CD4-positive, alpha-beta T cell treated with Interleukin-15 for 1 hour (primary cell): ENCODE results near the gene TRMT2B.
"Not testable (repeated sequence)": the region's sequence is repeated elsewhere in the genome, so short reads cannot be mapped to it uniquely, and the experiment has no call there.

ENCODE experiments used
- DNase-seq: peaks from one replicate; pipeline ENCODE4 v3.0.0-alpha.2; 2020

TRMT2B gene

DNA sequence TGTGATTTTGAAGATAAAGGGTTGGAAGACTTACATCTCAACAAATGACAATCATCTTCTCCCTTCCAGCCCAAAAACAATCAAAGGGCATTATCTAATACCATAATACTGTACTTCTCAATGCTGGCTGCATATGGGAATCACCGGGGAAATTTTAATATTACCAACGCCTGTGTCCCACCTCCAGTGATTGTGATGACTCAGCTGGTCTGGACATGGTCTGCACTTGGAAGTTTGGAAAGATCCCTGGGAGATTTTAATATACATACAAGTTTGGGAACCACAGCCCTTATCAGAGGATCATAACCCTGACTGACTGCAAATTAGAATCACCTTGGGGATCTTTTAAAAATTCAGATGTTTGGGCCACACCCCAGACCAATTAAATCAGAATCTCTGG is 52.5 kb downstream of the TRMT2B start:
- no peak for DNase-seq

DNA sequence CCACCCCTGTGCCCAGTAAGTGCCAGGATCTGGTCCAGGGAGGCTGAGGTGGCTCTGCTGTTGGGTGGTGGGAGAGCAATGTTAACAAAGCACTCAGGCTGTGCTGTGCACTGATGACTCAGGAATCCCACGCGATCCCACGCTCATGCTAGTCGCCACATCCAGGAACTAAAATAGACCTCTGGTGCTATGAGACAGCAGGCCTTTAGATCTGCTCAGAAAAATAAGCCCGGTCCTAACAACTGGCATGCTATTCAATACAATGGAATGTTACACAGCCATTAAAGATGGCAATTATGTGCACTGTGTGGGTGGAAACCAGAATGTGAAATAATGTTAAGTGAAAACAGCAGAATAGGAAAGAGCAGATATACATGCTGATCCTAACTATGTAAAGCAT is 56.4 kb downstream of the TRMT2B start:
- no peak for DNase-seq

DNA sequence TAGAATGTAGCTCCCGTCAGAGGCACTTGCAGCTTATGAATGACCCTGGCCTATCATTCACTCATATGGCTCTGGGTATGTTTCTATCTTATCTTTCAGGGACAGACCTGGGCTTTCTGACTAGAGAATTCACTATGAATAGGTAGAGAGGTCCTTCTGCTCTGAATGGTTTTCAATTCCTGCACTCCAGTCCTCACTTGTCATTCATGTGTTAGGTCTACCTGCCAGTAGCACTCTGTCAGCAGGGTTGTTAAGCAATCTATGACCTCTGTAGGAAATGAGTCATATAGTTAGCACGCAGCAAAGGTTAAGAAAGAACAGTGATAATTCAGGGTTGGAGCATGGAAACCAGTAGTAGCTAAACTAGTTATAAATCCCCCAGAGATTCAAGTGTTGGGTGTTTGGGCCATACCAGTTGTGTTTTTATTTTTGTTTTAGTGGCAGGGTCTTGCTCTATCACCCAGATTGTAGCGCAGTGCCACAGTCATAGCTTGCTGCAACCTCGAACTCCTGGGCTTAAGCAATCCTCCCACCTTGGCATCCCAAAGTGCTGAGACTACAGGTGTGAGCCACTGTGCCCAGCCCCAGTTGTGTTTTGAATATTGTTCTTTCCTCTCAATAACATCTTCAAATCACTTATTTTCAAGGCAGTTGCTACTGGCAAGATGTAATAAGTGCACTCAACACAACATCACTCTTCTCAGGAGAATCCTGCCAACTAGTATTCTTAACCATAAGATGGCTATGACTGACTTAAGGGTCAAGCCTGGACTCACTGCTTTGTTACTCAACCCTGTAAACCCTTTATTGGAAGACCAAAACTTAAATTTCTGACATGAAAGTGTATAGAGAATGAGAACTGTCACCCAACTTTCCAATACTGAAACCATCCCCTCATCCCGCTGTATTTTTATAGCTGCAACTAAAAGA is 57.3 kb downstream of the TRMT2B start:
- DNase-seq: no peak

GRCh38 chrX:100990139-100990538 is 61.8 kb downstream of the TRMT2B start:
- no peak for DNase-seq

GRCh38 chrX:100984818-100985217 is 67.1 kb downstream of the TRMT2B start:
- no peak for DNase-seq

DNA sequence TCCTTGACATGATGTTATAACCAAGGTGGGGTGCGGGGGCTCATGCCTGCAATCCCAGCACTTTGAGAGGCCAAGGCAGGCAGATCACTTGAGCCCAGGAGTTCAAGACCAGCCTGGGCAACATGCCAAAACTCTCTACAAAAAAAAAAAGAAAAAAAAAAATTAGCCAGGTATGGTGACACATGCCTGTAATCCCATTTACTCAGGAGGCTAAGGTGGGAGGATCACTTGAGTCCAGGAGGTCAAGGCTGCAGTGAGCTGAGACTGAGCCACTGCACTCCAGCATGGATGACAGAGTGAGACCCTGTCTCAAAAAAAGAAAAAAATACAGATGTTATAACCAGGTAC is 70.4 kb downstream of the TRMT2B start:
- DNase-seq: not testable (repeated sequence)

DNA sequence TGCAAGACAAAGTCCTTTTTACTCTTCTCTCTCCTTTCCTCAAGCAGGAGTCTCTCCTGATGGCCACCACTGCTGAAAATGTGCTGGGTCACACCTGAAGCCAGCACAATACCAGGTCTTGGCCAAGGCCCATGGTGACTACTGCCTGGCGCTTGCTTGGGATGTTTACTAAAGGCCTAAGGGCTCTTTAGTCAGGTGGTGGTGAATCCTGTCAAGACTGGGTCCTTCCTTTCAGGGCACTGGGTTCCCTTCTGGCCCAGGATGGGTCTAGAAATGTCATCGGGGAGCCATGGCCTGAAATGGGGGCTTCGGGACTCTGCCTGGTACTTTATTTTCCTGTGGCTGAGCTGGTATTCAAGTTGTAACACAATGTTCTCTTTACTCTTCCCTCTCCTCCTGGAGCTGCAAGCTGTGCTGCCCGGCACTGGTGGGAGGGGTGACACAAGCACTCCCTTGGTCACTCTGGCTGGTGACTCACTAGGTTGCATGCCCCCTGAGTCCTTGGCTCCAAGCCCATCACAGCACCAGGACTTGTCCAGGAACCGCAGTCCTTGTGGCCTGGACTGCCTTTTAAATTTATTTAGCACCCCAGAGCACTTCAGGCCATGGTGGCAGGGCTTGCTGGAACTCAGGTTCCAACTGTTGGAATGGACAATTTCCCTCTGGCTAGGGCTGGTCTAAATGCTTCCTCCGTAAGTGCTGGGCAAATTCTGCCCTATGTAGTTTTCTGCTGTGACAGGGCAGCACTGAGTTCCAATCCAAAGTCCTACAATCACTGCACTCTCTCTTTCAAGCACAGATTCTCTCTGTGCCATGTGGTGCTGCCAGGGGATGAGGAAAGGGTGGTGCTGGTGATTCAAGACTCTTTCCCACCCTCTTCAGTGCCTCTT is 71.1 kb downstream of the TRMT2B start:
- no peak for DNase-seq

GRCh38 chrX:100979881-100980607 is 71.9 kb downstream of the TRMT2B start:
- no peak for DNase-seq

- no peak for DNase-seq
Observed at GRCh38 chrX:100976211-100976610, 75.7 kb downstream of the TRMT2B start.

GRCh38 chrX:100975212-100975611 is 76.7 kb downstream of the TRMT2B start:
- no peak for DNase-seq

DNA sequence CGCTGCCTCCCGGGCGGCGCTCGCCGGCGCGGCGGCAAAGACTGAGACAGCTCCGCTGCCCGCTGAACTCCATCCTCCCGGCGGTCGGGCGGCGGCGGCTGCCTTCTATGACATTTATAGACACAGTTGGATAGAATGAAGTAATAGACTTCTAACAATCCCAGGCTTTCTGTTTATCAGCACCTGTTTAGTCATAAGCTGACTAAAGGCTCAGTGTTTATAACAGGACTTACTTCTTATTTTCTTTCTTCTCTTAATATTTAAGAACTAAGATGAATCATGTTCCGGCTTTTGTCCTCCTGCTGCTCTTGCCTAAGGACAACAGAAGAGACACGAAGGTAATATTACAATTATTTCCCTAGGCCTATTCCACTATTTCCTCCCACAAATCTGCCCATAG is 78.5 kb downstream of the TRMT2B start:
- no peak for DNase-seq

DNA sequence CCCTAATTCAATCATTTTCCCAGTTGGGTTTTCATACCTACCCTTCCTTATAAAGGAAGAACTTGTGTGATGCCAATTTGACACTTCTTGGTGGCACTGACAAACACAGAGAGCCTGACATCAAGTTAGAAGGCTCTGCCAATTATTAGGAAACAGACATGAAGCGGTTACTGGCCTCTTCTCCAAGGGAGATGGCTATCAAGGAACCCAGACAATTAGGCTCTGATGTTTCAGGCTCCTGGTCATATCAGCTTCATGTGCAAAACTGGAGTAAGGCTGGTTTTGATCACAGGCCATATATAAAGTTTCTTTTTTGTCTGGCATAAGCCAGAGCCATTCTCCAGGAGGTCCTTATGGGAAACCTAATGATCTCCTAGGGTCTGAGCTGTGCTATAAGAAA is 82.0 kb downstream of the TRMT2B start:
- no peak for DNase-seq

DNA sequence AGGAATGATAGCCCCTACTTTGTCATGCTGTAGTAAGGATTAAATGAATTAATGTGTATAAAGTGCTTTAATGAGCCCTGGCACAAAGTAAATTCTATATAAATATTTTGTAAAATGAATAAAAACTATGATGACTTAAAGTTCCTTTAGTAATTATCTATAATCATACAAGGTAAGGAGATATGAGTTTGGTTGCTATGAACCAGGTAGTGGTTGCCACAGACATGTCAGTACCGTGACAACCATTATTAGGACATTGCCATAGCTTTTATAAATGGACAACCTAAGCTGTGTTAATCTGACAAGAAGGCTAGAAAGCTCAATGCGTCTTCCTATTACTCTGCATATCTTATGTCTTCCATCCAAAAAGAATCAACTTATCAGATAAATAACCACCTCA is 82.5 kb downstream of the TRMT2B start, which contains the start of gene ARL13A:
Gene ARL13A (plus strand): TSS at position 301 of the 400 bp plus-strand sequence. CDS start 3,982 bp downstream, outside the sequence.
- no peak for DNase-seq

DNA sequence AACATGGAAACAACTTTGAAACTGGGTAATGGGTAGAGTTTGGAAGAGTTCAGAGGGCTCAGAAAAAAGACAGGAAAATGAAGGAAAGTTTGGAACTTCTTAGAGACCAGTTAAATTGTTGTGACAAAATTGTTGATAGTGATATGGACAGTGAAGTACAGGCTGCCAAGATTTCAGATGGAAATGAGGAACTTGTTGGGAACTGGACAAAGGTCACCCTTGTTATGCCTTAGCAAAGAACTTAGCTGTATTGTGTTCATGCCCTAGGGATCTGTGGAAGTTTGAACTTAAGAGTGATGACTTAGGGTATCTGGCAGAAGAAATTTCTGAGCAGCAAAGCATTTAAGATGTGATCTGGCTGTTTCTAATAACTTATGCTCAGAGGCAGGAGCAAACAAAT is 87.5 kb downstream of the TRMT2B start:
- DNase-seq: no peak

GRCh38 chrX:100962811-100963210 is 89.1 kb downstream of the TRMT2B start:
- DNase-seq: no peak
